ENCODE measurements around the gene TMEM271. TPM values are rescaled to one million over a fixed set of nuclear protein-coding genes. Genes with fewer than 3 reads are reported as not detected.

The TMEM271 gene
- total RNA-seq, 1 experiment from 2014 or later = not detected

DNA sequence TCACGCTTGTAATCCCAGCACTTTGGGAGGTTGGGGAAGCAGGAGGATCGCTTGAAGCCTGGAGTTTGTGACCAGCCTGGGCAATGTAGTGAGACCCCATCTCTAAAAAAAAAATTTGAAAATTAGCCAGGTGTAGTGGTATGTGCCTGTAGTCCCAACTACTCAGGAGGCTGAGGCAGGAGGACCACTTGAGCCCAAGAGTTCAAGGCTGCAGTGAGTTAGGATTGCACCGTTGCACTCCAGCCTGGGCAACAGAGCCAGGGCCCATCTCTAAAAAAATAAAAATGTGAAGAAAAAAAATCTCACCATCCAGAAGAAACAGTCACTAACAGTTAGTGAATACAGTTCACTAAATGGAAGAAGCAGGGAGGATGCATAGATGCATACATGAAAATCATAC is 34.8 kb downstream of the TMEM271 start:
- DNase-seq = no peak
- H3K4me1 Mint-ChIP-seq (ENCODE audit: low read depth, unreplicated experiment) = no peaks in the 10 kb centered on the region
- intact Hi-C loops (cut with micrococcal nuclease; ENCODE audit: unreplicated experiment) = no loop called here
- H3K4me1 ChIP-seq = no peaks in the 10 kb centered on the region
- POLR2A ChIA-PET = no interaction called here
- TF ChIP-seq, protein P1, sequence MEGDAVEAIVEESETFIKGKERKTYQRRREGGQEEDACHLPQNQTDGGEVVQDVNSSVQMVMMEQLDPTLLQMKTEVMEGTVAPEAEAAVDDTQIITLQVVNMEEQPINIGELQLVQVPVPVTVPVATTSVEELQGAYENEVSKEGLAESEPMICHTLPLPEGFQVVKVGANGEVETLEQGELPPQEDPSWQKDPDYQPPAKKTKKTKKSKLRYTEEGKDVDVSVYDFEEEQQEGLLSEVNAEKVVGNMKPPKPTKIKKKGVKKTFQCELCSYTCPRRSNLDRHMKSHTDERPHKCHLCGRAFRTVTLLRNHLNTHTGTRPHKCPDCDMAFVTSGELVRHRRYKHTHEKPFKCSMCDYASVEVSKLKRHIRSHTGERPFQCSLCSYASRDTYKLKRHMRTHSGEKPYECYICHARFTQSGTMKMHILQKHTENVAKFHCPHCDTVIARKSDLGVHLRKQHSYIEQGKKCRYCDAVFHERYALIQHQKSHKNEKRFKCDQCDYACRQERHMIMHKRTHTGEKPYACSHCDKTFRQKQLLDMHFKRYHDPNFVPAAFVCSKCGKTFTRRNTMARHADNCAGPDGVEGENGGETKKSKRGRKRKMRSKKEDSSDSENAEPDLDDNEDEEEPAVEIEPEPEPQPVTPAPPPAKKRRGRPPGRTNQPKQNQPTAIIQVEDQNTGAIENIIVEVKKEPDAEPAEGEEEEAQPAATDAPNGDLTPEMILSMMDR (IDR thresholded peaks at IDR 0.05; ENCODE audit: insufficient read depth in 1 of 2, low read depth in 1 of 2, low read length in 1 of 2, severe bottlenecking in 1 of 2, unreplicated experiment in 1 of 2) = no peak
- CTCF ChIA-PET = no interaction called here
- H3K27me3 Mint-ChIP-seq (ENCODE audit: insufficient read depth, unreplicated experiment) = peaks cover 7% of the 10 kb centered on the region
- H3K36me3 Mint-ChIP-seq (ENCODE audit: insufficient read depth, unreplicated experiment) = no peaks in the 10 kb centered on the region
- H3K9me3 ChIP-seq = no peaks in the 10 kb centered on the region
- no peak overlapping the region for H3K4me3 ChIP-seq (ENCODE audit: low read depth, low read length)
- H3K27me3 ChIP-seq (replicated peaks; ENCODE audit: control insufficient read depth, insufficient read depth, low read length) = no peaks in the 10 kb centered on the region
- BruUV-seq (replicated peaks) = no TSS peak
- no peak overlapping the region for H3K27ac Mint-ChIP-seq (ENCODE audit: unreplicated experiment)
- peaks cover 9% of the 10 kb centered on the region for H3K9me3 Mint-ChIP-seq (ENCODE audit: unreplicated experiment)
- no peak overlapping the region for H3K4me3 Mint-ChIP-seq (ENCODE audit: unreplicated experiment)
- no peaks in the 10 kb centered on the region; the same call in 1 of the 2 replicates for H3K36me3 ChIP-seq (ENCODE audit: control insufficient read depth, insufficient read depth, low read length)

DNA sequence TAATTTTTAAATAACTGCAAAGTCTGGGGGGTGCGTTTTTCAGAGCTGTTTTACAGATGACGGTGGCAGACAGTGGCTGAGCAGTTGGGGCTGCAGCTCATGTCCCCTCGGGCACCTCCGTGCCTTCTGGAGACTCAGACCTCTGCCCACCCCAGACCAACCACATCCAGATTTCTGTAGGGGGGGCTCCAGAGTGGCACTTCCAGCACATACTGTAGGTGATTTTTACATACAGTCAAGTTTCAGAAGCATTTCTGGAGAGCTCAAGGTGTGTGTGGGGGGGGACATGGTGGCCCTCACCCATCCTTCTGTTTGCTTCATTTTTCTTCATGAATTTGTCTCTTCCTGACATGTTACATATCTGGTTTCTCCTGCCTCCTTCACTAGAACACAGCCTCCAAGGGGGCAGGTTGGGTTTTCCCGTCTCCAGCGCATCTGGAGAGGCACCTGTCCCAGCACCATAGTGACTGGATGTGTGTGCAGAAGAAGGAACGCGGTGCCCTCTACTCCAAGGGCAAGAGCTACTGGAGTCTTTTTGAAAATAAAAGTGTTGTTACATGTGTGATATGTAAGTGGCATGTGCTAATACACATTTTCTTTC is 37.5 kb downstream of the TMEM271 start:
- no peaks in the 10 kb centered on the region for H3K4me1 Mint-ChIP-seq (ENCODE audit: low read depth, unreplicated experiment)
- H3K27ac Mint-ChIP-seq (ENCODE audit: unreplicated experiment) = no peak overlapping the region
- H3K36me3 Mint-ChIP-seq (ENCODE audit: insufficient read depth, unreplicated experiment) = peaks cover 11% of the 10 kb centered on the region
- H3K9me3 Mint-ChIP-seq (ENCODE audit: unreplicated experiment) = peaks cover 5% of the 10 kb centered on the region
- intact Hi-C loops (cut with micrococcal nuclease; ENCODE audit: unreplicated experiment) = no loop called here
- Histone ChIP-seq H3K36me3 (ENCODE audit: control insufficient read depth, insufficient read depth, low read length) (no peaks in the 10 kb centered on the region; the same call in 1 of the 2 replicates), H3K4me1 (no peaks in the 10 kb centered on the region), H3K4me3 (ENCODE audit: low read depth, low read length) (no peak overlapping the region), H3K27me3 (replicated peaks; ENCODE audit: control insufficient read depth, insufficient read depth, low read length) (no peaks in the 10 kb centered on the region), H3K9me3 (no peaks in the 10 kb centered on the region)
- peaks cover 7% of the 10 kb centered on the region for H3K27me3 Mint-ChIP-seq (ENCODE audit: insufficient read depth, unreplicated experiment)
- TF ChIP-seq, protein P1 (IDR thresholded peaks at IDR 0.05; ENCODE audit: insufficient read depth in 1 of 2, low read depth in 1 of 2, low read length in 1 of 2, severe bottlenecking in 1 of 2, unreplicated experiment in 1 of 2) = no peak
- no peak for DNase-seq
- no TSS peak for BruUV-seq (replicated peaks)
- POLR2A ChIA-PET = no interaction called here
- CTCF ChIA-PET = no interaction called here
- H3K4me3 Mint-ChIP-seq (ENCODE audit: unreplicated experiment) = no peak overlapping the region

DNA sequence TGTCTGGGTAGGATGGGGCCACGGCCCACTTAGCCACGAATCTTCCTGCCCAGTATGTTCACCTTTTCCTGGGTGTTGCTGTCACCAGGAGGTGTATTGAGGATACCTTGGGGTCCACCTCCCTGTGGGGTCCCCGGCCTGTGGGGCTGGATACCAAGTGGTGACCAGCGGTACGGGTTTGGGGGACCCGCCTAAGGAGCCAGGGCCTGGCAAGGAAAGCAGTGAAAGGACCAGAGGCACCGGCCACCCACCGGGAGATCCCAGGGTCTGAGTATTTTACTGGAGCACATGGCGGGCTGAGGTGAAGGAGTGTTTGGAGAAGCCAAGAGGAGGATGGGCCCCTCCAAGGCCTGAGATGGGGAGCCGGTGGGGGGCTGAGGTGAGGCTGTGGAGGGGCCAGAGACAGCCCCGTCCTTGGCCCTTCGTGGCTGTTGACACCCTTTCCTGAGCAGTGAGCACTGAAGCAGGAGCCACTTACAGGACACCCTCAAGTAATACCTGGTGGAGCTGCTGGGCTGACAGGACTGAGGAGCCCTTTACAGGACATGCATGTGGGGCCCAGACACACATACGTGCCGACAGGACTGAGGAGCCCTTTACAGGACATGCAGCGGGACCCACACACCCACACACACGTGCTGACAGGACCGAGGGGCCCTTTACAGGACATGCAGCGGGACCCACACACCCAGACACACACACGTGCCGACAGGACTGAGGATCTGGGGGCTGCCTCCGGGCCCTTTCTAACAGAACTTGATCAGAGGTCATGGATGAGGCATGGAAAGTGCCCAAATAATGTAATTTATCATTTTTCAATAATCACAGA is 38.4 kb downstream of the TMEM271 start:
- DNase-seq = no peak
- no peak overlapping the region for H3K4me3 ChIP-seq (ENCODE audit: low read depth, low read length)
- no peaks in the 10 kb centered on the region for H3K4me1 Mint-ChIP-seq (ENCODE audit: low read depth, unreplicated experiment)
- peaks cover 16% of the 10 kb centered on the region for H3K36me3 Mint-ChIP-seq (ENCODE audit: insufficient read depth, unreplicated experiment)
- no peaks in the 10 kb centered on the region for H3K27me3 ChIP-seq (replicated peaks; ENCODE audit: control insufficient read depth, insufficient read depth, low read length)
- H3K4me1 ChIP-seq = no peaks in the 10 kb centered on the region
- H3K27ac Mint-ChIP-seq (ENCODE audit: unreplicated experiment) = no peak overlapping the region
- POLR2A ChIA-PET = no interaction called here
- intact Hi-C loops (cut with micrococcal nuclease; ENCODE audit: unreplicated experiment) = no loop called here
- H3K36me3 ChIP-seq (ENCODE audit: control insufficient read depth, insufficient read depth, low read length) = peaks cover 2% of the 10 kb centered on the region
- TF ChIP-seq, protein P1 (IDR thresholded peaks at IDR 0.05; ENCODE audit: insufficient read depth in 1 of 2, low read depth in 1 of 2, low read length in 1 of 2, severe bottlenecking in 1 of 2, unreplicated experiment in 1 of 2) = no peak
- no peak overlapping the region for H3K4me3 Mint-ChIP-seq (ENCODE audit: unreplicated experiment)
- no peaks in the 10 kb centered on the region for H3K9me3 ChIP-seq
- H3K9me3 Mint-ChIP-seq (ENCODE audit: unreplicated experiment) = no peaks in the 10 kb centered on the region
- no TSS peak for BruUV-seq (replicated peaks)
- H3K27me3 Mint-ChIP-seq (ENCODE audit: insufficient read depth, unreplicated experiment) = peaks cover 2% of the 10 kb centered on the region
- CTCF ChIA-PET = no interaction called here
